Suprapubic skin (tissue), 4 donors: ENCODE measurements around the gene SRSF10. TPM values are rescaled to one million over a fixed set of nuclear protein-coding genes. Genes with fewer than 3 reads are reported as not detected.
"Not testable (repeated sequence)": the region's sequence is repeated elsewhere in the genome, so short reads cannot be mapped to it uniquely, and the experiment has no call there.

Source experiments
- DNase-seq, 2 donors: peaks; one replicate each; pipeline ENCODE4 v3.0.0-alpha.2; 2019; ENCODE audit warnings: low spot score in 2 of 2
- H3K27ac ChIP-seq: fragments of 200-600 bp; sonication (generic); one replicate; pipeline ENCODE4 v1.5.1; 2019
- H3K27me3 ChIP-seq: fragments of 200-600 bp; sonication (generic); one replicate; pipeline ENCODE4 v1.5.1; 2019
- H3K36me3 ChIP-seq: fragments of 200-600 bp; sonication (generic); one replicate; pipeline ENCODE4 v1.5.1; 2019
- H3K4me1 ChIP-seq: fragments of 200-600 bp; sonication (generic); one replicate; pipeline ENCODE4 v1.5.1; 2019
- H3K4me3 ChIP-seq: fragments of 200-600 bp; sonication (generic); one replicate; pipeline ENCODE4 v1.5.1; 2019; ENCODE audit warnings: mild to moderate bottlenecking
- H3K9me3 ChIP-seq: fragments of 200-600 bp; sonication (generic); one replicate; pipeline ENCODE4 v1.5.1; 2019
- EP300 ChIP-seq: sonication (generic); formaldehyde crosslinking; IDR thresholded peaks from one replicate; pipeline ENCODE4 v1.6.1; 2017; ENCODE audit warnings: antibody characterized with exemption
- POLR2A ChIP-seq, 2 donors: fragments of 450-650 bp; IDR thresholded peaks; one replicate each; pipeline ENCODE4 v1.6.1; 2017; ENCODE audit warnings: antibody characterized with exemption in 2 of 2, mild to moderate bottlenecking in 2 of 2, moderate library complexity in 2 of 2
- POLR2AphosphoS5 ChIP-seq, 3 donors: sonication (generic); formaldehyde crosslinking; IDR thresholded peaks; one replicate each; pipeline ENCODE4 v1.6.1; 2017; ENCODE audit warnings: antibody characterized with exemption in 3 of 3
- WGBS: methylation state at CpG from one replicate; pipeline ENCODE4 v1.1.5; 2018; 5-methylcytosine and 5-hydroxymethylcytosine counted together
- total RNA-seq, 4 donors: library from RNA; depleted of rRNA; stranded (reverse); fragments of >200 nt; gene quantifications; one replicate each; pipeline ENCODE4 v1.1.0, GENCODE V29; 2016
- TF ChIP-seq, protein P1 (sequence below), 2 donors: fragments of 200-600 bp in 1 of 2; fragments of 450-650 bp in 1 of 2; sonication (generic) in 1 of 2; IDR thresholded peaks; one replicate each; pipeline ENCODE4 v1.5.1; 2016 to 2019; ENCODE audit warnings: antibody characterized with exemption in 2 of 2, mild to moderate bottlenecking in 1 of 2, moderate library complexity in 1 of 2

SRSF10 gene
- total RNA-seq, 4 donors from 2014 or later: 67.7 to 162 (median 74.2) TPM

DNA sequence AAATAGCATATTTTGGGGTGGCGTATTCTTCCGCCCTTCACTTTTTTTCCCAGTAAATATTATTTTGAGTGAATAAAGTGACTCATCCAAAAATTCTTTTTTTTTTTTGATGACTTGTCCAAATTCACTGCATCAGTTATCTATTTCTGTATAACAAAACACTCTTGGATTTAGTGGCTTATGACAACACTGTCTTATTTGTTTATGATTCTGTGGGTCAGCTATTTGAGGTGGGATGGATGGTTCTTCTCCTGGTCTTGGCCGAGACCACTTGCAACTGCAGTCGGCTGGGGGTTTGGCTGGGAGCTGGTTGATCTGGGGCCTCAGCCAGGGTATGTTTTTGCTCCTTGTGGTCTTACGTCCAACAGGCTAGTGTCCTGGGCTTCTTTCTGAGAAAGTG, 39.9 kb upstream of the SRSF10 start:
- Histone ChIP-seq H3K36me3 (no peaks in the 10 kb centered on the region), H3K4me1 (peaks cover 44% of the 10 kb centered on the region), H3K27me3 (no peaks in the 10 kb centered on the region), H3K27ac (peak overlapping the region; percentile 88), H3K4me3 (no peak overlapping the region), H3K9me3 (no peaks in the 10 kb centered on the region)
- 59% methylated on average over 5 of the region's 5 CpGs for WGBS
- TF ChIP-seq EP300 (no peak), POLR2AphosphoS5 (IDR thresholded peaks at IDR 0.05) (no peak), POLR2A (IDR thresholded peaks at IDR 0.05) (no peak)
- TF ChIP-seq, protein P1, sequence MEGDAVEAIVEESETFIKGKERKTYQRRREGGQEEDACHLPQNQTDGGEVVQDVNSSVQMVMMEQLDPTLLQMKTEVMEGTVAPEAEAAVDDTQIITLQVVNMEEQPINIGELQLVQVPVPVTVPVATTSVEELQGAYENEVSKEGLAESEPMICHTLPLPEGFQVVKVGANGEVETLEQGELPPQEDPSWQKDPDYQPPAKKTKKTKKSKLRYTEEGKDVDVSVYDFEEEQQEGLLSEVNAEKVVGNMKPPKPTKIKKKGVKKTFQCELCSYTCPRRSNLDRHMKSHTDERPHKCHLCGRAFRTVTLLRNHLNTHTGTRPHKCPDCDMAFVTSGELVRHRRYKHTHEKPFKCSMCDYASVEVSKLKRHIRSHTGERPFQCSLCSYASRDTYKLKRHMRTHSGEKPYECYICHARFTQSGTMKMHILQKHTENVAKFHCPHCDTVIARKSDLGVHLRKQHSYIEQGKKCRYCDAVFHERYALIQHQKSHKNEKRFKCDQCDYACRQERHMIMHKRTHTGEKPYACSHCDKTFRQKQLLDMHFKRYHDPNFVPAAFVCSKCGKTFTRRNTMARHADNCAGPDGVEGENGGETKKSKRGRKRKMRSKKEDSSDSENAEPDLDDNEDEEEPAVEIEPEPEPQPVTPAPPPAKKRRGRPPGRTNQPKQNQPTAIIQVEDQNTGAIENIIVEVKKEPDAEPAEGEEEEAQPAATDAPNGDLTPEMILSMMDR (IDR thresholded peaks at IDR 0.05): no peak
- no peak for DNase-seq

DNA sequence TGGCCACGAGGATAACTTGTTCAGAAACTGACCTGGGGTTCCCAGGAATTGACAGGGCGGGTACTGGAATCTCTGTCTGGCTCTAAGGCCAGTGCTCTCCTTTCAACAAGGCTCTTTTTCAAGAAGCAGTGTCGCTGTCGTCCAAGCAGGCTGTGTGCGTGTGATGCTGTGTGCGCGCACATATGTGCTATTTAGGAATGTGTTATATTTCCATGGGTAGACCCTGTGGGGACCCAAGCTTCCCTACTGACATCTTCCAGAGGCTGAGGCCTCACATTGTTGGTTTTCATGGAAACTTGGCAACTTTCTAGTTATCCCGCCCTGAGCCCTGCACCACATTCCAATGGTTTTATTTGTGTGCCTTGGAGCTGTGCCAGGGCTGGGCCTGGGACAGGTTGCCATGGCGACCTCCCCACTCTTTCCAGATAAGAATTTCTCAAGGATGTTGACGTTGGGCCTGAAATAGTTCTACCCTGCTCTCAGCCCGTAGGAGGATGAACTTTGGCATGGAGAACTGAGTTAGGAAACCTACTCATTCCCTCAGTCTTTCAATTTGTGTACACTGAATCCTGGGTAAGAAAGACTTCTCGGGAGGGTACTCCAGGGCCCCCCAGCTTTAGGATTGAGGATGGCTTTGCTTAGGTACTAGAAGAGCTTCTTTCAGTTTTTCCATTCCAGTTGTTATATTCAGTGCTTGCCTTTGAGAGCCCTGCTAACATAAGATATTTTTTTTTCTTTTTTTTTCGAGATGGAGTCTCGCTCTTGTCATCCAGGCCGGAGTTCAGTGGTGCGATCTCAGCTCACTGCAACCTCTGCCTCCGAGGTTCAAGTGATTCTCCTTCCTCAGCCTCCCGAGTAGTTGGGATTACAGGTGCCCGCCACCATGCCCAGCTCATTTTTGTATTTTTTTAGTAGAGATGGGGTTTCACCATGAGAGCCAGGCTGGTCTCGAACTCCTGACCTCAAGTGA, 38.8 kb upstream of the SRSF10 start:
- DNase-seq: peak; percentile 96 to 97
- no peak overlapping the region for H3K4me3 ChIP-seq
- peak in 2 of 3 donors; percentile 68 to 96 for TF ChIP-seq POLR2AphosphoS5 (IDR thresholded peaks at IDR 0.05)
- no peak for TF ChIP-seq EP300
- no peak for TF ChIP-seq POLR2A (IDR thresholded peaks at IDR 0.05)
- H3K36me3 ChIP-seq: no peaks in the 10 kb centered on the region
- H3K9me3 ChIP-seq: no peaks in the 10 kb centered on the region
- H3K27ac ChIP-seq: peak overlapping the region; percentile 88
- H3K27me3 ChIP-seq: no peaks in the 10 kb centered on the region
- peaks cover 44% of the 10 kb centered on the region for H3K4me1 ChIP-seq
- 31% methylated on average over 20 of the region's 20 CpGs for WGBS

DNA sequence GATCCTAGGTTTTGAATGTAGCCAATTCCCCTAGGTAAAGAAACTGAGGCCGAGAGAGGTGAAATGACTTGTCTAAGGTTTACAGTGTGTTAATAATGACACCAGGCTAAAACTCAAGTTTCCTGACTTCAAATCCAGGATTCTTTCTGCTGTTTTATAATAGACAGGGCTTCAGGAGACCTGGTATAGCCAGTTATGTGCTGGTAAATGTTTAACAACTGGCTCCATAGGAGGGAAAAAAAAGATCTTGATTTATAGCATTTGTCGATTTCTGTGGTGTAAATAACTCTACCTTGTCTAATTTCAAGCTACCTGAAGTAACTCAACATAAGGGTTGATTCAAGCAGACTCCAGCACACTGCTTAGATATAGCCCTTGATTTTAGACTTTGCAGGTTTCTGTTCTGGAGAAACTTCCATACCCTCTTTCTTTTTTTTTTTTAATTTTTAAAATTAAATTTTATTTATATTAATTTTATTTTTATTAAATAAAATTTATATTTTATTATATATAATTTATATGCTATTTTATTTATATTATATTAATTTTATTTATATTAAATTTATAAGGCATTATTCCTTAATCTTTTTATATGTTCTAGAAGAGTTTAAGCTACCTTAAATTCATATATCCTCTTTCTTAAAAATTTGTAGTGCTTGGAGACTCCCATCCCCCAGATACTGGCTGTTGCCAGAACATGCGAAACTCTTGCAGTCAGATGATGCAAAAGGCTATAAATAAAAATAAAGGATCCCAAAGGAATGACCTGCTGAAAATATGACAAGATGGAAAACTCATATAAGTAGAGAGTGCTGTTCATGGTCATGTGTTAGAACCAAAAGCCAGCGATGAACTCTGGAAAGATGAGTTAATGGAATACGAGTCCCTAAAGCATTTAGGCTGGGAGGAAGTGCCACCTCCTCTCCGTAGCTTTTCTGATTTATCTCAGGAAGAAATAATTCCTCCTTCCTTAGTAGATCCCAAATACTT, 35.4 kb upstream of the SRSF10 start:
- peak in 1 of 2 donors; percentile 57 for DNase-seq

DNA sequence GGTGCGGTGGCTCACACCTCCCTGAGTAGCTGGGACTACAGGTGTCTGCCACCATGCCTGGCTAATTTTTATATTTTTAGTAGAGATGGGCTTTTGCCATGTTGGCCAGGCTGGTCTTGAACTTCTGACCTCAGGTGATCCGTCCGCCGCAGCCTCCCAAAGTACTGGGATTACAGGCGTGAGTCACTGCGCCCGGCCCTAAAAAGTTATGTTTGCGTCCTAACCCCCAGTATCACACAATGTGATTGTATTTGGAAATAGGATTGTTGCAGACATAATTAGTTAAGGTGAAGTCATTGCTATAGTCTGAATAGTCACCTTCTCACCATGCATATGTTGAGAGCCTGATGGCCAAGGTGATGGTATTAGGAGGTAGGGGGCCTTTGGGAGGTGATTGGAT, 32.8 kb upstream of the SRSF10 start:
- H3K27me3 ChIP-seq, H3K4me3 ChIP-seq, H3K9me3 ChIP-seq, H3K27ac ChIP-seq, DNase-seq, H3K36me3 ChIP-seq: not testable (repeated sequence)
- peaks cover 17% of the 10 kb centered on the region for H3K4me1 ChIP-seq
- WGBS: 96% methylated on average over 8 of the region's 8 CpGs

More for the DNA sequence above, 35.4 kb upstream of the SRSF10 start:
- WGBS: 49% methylated on average over 6 of the region's 6 CpGs
- Histone ChIP-seq H3K9me3 (no peaks in the 10 kb centered on the region), H3K27me3 (no peaks in the 10 kb centered on the region), H3K4me1 (peaks cover 32% of the 10 kb centered on the region), H3K27ac (peak overlapping the region; percentile 65), H3K36me3 (no peaks in the 10 kb centered on the region), H3K4me3 (no peak overlapping the region)
- TF ChIP-seq POLR2AphosphoS5 (IDR thresholded peaks at IDR 0.05): peak in 1 of 3 donors; percentile 76
- TF ChIP-seq, protein P1 (IDR thresholded peaks at IDR 0.05): no peak

DNA sequence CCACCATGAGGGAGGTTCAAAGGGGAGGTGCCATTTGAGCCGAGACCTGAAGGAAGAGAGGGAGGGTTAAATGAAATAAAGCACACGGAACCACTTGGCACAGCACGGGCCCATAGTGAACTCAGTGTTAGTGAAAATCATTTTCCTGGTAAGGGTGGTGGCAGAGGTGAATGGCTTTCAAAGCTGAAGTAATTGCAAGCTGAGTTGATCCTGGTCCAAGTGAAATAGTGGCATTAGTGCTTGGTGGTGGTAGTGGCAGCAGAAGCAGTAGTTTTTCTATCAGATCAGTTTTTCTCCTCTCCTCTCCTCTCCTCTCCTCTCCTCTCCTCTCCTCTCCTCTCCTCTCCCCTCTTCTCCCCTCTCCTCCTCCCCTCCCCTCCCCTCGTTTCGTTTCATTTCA, 30.5 kb upstream of the SRSF10 start:
- Histone ChIP-seq H3K4me3 (no peak overlapping the region), H3K36me3 (no peaks in the 10 kb centered on the region), H3K27me3 (no peaks in the 10 kb centered on the region), H3K4me1 (peaks cover 14% of the 10 kb centered on the region), H3K27ac (no peak overlapping the region), H3K9me3 (no peaks in the 10 kb centered on the region)
- no peak for DNase-seq
- TF ChIP-seq POLR2AphosphoS5 (IDR thresholded peaks at IDR 0.05): no peak
- TF ChIP-seq, protein P1 (IDR thresholded peaks at IDR 0.05): no peak
- no peak for TF ChIP-seq POLR2A (IDR thresholded peaks at IDR 0.05)
- no peak for TF ChIP-seq EP300
- 41% methylated on average over 5 of the region's 5 CpGs for WGBS
